WTC11 (cell line): Measurements from ENCODE around the gene HCRTR1. TPM values are rescaled to one million over a fixed set of nuclear protein-coding genes. Genes with fewer than 3 reads are reported as not detected.

Experiments used
- ATAC-seq: fragments of 200-7000 bp; cut with Tn5 transposase; 2 replicates; pipeline ENCODE4 v1.10.0; 2021; ENCODE audit warnings: mild to moderate bottlenecking, moderate library complexity
- CTCF ChIA-PET: fragments of 300-600 bp; sonication (Branson Sonifier 250); formaldehyde crosslinking; loops from one replicate; lab custom pipeline; 2021; ENCODE audit warnings: antibody characterized with exemption; lab: Charles Lee
- POLR2A ChIA-PET: fragments of 350-600 bp; sonication (Branson Sonifier 250); formaldehyde crosslinking; loops from one replicate; lab custom pipeline; 2021; ENCODE audit warnings: antibody characterized with exemption; lab: Charles Lee
- DNase-seq: peaks from one replicate; pipeline ENCODE4 v3.0.0; 2021; ENCODE audit warnings: low spot score
- H3K27ac Mint-ChIP-seq: 2 replicates; pipeline ENCODE4 v1.8.0; 2021; ENCODE audit warnings: mixed read lengths
- H3K27me3 Mint-ChIP-seq: 2 replicates; pipeline ENCODE4 v1.8.0; 2021; ENCODE audit warnings: low read depth, mild to moderate bottlenecking, moderate library complexity, mixed read lengths
- H3K36me3 Mint-ChIP-seq: 2 replicates; pipeline ENCODE4 v1.8.0; 2021; ENCODE audit warnings: mixed read lengths
- H3K4me1 Mint-ChIP-seq: 2 replicates; pipeline ENCODE4 v1.8.0; 2022; ENCODE audit warnings: mixed read lengths
- H3K4me3 Mint-ChIP-seq: 2 replicates; pipeline ENCODE4 v1.8.0; 2021; ENCODE audit warnings: mild to moderate bottlenecking, moderate library complexity, mixed read lengths
- H3K9me3 Mint-ChIP-seq: 2 replicates; pipeline ENCODE4 v1.8.0; 2021; ENCODE audit warnings: mixed read lengths
- AFF4 ChIP-seq: sonication (generic); formaldehyde crosslinking; IDR thresholded peaks from 2 replicates; pipeline ENCODE4 v1.8.1; 2023; ENCODE audit warnings: mild to moderate bottlenecking, missing genetic modification reagents, borderline replicate concordance
- E2F1 ChIP-seq: sonication (generic); formaldehyde crosslinking; IDR thresholded peaks from 2 replicates; pipeline ENCODE4 v1.8.0; 2022; ENCODE audit warnings: mild to moderate bottlenecking, missing genetic modification reagents
- E2F4 ChIP-seq: sonication (generic); formaldehyde crosslinking; IDR thresholded peaks from 2 replicates; pipeline ENCODE4 v1.8.1; 2022; ENCODE audit warnings: low read depth, mild to moderate bottlenecking, moderate library complexity, missing genetic modification reagents, borderline replicate concordance
- E2F5 ChIP-seq: sonication (generic); formaldehyde crosslinking; IDR thresholded peaks from 2 replicates; pipeline ENCODE4 v1.8.1; 2022; ENCODE audit warnings: mild to moderate bottlenecking, moderate library complexity, missing genetic modification reagents
- ERG ChIP-seq: fragments of 250-450 bp; sonication (Bioruptor Pico); IDR thresholded peaks from 2 replicates; pipeline ENCODE4 v1.8.0; 2021; ENCODE audit warnings: mild to moderate bottlenecking
- GRHL2 ChIP-seq: fragments of 250-450 bp; sonication (Bioruptor Pico); IDR thresholded peaks from 2 replicates; pipeline ENCODE4 v1.8.0; 2022; ENCODE audit warnings: mild to moderate bottlenecking, moderate library complexity; ENCODE audit not compliant: insufficient replicate concordance, severe bottlenecking
- MAX ChIP-seq: sonication (generic); formaldehyde crosslinking; IDR thresholded peaks from 2 replicates; pipeline ENCODE4 v1.8.0; 2022; ENCODE audit warnings: mild to moderate bottlenecking, missing genetic modification reagents
- PRDM15 ChIP-seq: sonication (generic); formaldehyde crosslinking; IDR thresholded peaks from 2 replicates; pipeline ENCODE4 v1.8.0; 2022; ENCODE audit warnings: missing genetic modification reagents
- SMAD3 ChIP-seq: sonication (generic); formaldehyde crosslinking; IDR thresholded peaks from 2 replicates; pipeline ENCODE4 v1.8.0; 2022; ENCODE audit warnings: missing genetic modification reagents, mild to moderate bottlenecking, borderline replicate concordance
- STAT6 ChIP-seq: sonication (generic); formaldehyde crosslinking; conservative IDR thresholded peaks from 2 replicates; pipeline ENCODE4 v1.8.1; 2023; ENCODE audit warnings: mild to moderate bottlenecking, low read depth, missing genetic modification reagents, moderate library complexity
- TEAD4 ChIP-seq: sonication (generic); formaldehyde crosslinking; IDR thresholded peaks from 2 replicates; pipeline ENCODE4 v1.8.0; 2022; ENCODE audit warnings: mild to moderate bottlenecking, missing genetic modification reagents
- ZBTB43 ChIP-seq: sonication (generic); formaldehyde crosslinking; IDR thresholded peaks from 2 replicates; pipeline ENCODE4 v1.8.1; 2023; ENCODE audit warnings: mild to moderate bottlenecking, missing genetic modification reagents
- ZMAT4 ChIP-seq: fragments of 250-450 bp; sonication (Bioruptor Pico); IDR thresholded peaks from 2 replicates; pipeline ENCODE4 v1.9.0; 2021; ENCODE audit warnings: mild to moderate bottlenecking
- ZNF263 ChIP-seq: sonication (generic); formaldehyde crosslinking; IDR thresholded peaks from 2 replicates; pipeline ENCODE4 v1.8.1; 2022; ENCODE audit warnings: low read depth, mild to moderate bottlenecking, moderate library complexity, missing genetic modification reagents
- ZNF317 ChIP-seq: sonication (generic); formaldehyde crosslinking; IDR thresholded peaks from 2 replicates; pipeline ENCODE4 v1.8.1; 2023; ENCODE audit warnings: low read depth, mild to moderate bottlenecking, moderate library complexity, missing genetic modification reagents, borderline replicate concordance
- total RNA-seq: library from RNA; stranded (reverse); gene quantifications from 3 replicates; pipeline ENCODE4 v1.2.3, GENCODE V29; 2021

The HCRTR1 gene
- total RNA-seq, 1 experiment from 2014 or later, result 0.13 TPM

GRCh38 chr1:31570228-31570627 lies 47.3 kb upstream of the HCRTR1 start (continued):
- TF ChIP-seq SMAD3 (no peak), ZNF317 (no peak), AFF4 (no peak)

GRCh38 chr1:31570906-31571305 lies 46.6 kb upstream of the HCRTR1 start:
- DNase-seq, result no peak
- ChIA-PET POLR2A (interaction anchor here (1.0 to 1.2 kb wide), 2 partner anchors 17 to 18 kb away, joined by 3 read pairs; no protein-coding TSS in a partner anchor), CTCF (interaction anchor here (0.6 to 2.4 kb wide), 5 partner anchors 8 to 176 kb away, joined by 3 to 7 read pairs (median 3); no protein-coding TSS in a partner anchor)
- Mint-ChIP-seq H3K4me1 (peaks cover 10% of the 10 kb centered on the region), H3K36me3 (no peaks in the 10 kb centered on the region), H3K4me3 (no peak overlapping the region)
- TF ChIP-seq E2F5 (CRISPR knock-in tag) (no peak), E2F1 (CRISPR knock-in tag) (no peak), GRHL2 (no peak), STAT6 (CRISPR knock-in tag) (no peak), ZMAT4 (no peak), ERG (CRISPR knock-in tag) (no peak), MAX (CRISPR knock-in tag) (no peak), ZNF263 (CRISPR knock-in tag) (no peak), TEAD4 (CRISPR knock-in tag) (no peak), E2F4 (CRISPR knock-in tag) (no peak), ZBTB43 (CRISPR knock-in tag) (no peak), PRDM15 (CRISPR knock-in tag) (no peak)
- TF ChIP-seq, all 79 proteins: peak for 0
- H3K27ac Mint-ChIP-seq, result no peak overlapping the region
- no peaks in the 10 kb centered on the region for H3K9me3 Mint-ChIP-seq
- ATAC-seq, result no peak
- H3K27me3 Mint-ChIP-seq, result no peaks in the 10 kb centered on the region; the same call in none of the 2 replicates
